Prostate gland (tissue), 2 donors: Measurements from ENCODE around the gene FXYD6.

ENCODE experiments used
- POLR2A ChIP-seq: fragments of 450-650 bp; IDR thresholded peaks from one replicate; pipeline ENCODE4 v1.6.1; 2016; ENCODE audit warnings: antibody characterized with exemption, mild to moderate bottlenecking
- POLR2AphosphoS5 ChIP-seq: sonication (generic); formaldehyde crosslinking; IDR thresholded peaks from one replicate; pipeline ENCODE4 v1.6.1; 2017; ENCODE audit warnings: antibody characterized with exemption
- TF ChIP-seq, protein P1 (sequence below), 4 experiments: fragments of 200-600 bp in 2 of 4; fragments of 450-650 bp in 2 of 4; sonication (generic) in 2 of 4; IDR thresholded peaks; 1 replicate in 3 of 4; 2 replicates in 1 of 4; pipeline ENCODE4 v1.5.1; 2016 to 2019; ENCODE audit warnings: antibody characterized with exemption in 4 of 4, mild to moderate bottlenecking in 2 of 4, moderate library complexity in 2 of 4

- TF ChIP-seq POLR2AphosphoS5 (no peak), POLR2A (no peak)
- TF ChIP-seq, protein P1, sequence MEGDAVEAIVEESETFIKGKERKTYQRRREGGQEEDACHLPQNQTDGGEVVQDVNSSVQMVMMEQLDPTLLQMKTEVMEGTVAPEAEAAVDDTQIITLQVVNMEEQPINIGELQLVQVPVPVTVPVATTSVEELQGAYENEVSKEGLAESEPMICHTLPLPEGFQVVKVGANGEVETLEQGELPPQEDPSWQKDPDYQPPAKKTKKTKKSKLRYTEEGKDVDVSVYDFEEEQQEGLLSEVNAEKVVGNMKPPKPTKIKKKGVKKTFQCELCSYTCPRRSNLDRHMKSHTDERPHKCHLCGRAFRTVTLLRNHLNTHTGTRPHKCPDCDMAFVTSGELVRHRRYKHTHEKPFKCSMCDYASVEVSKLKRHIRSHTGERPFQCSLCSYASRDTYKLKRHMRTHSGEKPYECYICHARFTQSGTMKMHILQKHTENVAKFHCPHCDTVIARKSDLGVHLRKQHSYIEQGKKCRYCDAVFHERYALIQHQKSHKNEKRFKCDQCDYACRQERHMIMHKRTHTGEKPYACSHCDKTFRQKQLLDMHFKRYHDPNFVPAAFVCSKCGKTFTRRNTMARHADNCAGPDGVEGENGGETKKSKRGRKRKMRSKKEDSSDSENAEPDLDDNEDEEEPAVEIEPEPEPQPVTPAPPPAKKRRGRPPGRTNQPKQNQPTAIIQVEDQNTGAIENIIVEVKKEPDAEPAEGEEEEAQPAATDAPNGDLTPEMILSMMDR (IDR thresholded peaks at IDR 0.05), result no peak
Observed at GRCh38 chr11:117921893-117922292, 45.4 kb upstream of the FXYD6 start.
